Measurements from ENCODE around the gene ANO2. TPM values are rescaled to one million over a fixed set of nuclear protein-coding genes. Genes with fewer than 3 reads are reported as not detected.
"Not testable (repeated sequence)": the region's sequence is repeated elsewhere in the genome, so short reads cannot be mapped to it uniquely, and the experiment has no call there.

The ANO2 gene
- polyA plus RNA-seq, 4 donors = 0.31 to 6.2 TPM; not detected in 2

GRCh38 chr12:5827591-5827990 lies 117.5 kb downstream of the ANO2 start:
- peaks cover 0 to 3% of the 10 kb centered on the region in 2 donors for H3K9me3 ChIP-seq (ENCODE audit: control insufficient read depth in 2 of 2, insufficient read depth in 1 of 2, low read depth in 1 of 2, low read length in 1 of 2)
- DNase-seq = no peak
- peak overlapping the region in 1 of 3 donors; percentile 14 for H3K4me3 ChIP-seq (ENCODE audit: low read depth in 1 of 3, low read length in 3 of 3)
- H3K27ac ChIP-seq (ENCODE audit: low read depth in 1 of 3, low read length in 2 of 3) = no peak overlapping the region
- peaks cover 0 to 20% (median 0%) of the 10 kb centered on the region in 3 donors for H3K27me3 ChIP-seq (ENCODE audit: control insufficient read depth in 3 of 3, insufficient read depth in 3 of 3, low read length in 3 of 3)
- no peaks in the 10 kb centered on the region for H3K36me3 ChIP-seq (ENCODE audit: control insufficient read depth in 3 of 3, insufficient read depth in 2 of 3, low read depth in 1 of 3, low read length in 3 of 3)
- FAIRE-seq = no peak
- H3K4me1 ChIP-seq (ENCODE audit: control insufficient read depth in 3 of 3, insufficient read depth in 2 of 3, low read depth in 1 of 3, low read length in 2 of 3) = no peaks in the 10 kb centered on the region
- 57 to 74% (median 65%) methylated on average over 22 of the region's 22 CpGs for WGBS, 3 donors

- WGBS, 3 donors = 43 to 57% (median 48%) methylated on average over 3 of the region's 3 CpGs
- DNase-seq; H3K9me3 ChIP-seq (ENCODE audit: control insufficient read depth in 2 of 2, insufficient read depth in 1 of 2, low read depth in 1 of 2, low read length in 1 of 2); H3K27ac ChIP-seq (ENCODE audit: low read depth in 1 of 3, low read length in 2 of 3); H3K36me3 ChIP-seq (ENCODE audit: control insufficient read depth in 3 of 3, insufficient read depth in 2 of 3, low read depth in 1 of 3, low read length in 3 of 3); FAIRE-seq; H3K4me1 ChIP-seq (ENCODE audit: control insufficient read depth in 3 of 3, insufficient read depth in 2 of 3, low read depth in 1 of 3, low read length in 2 of 3); H3K4me3 ChIP-seq (ENCODE audit: low read depth in 1 of 3, low read length in 3 of 3): not testable (repeated sequence)
- H3K27me3 ChIP-seq (ENCODE audit: control insufficient read depth in 3 of 3, insufficient read depth in 3 of 3, low read length in 3 of 3) = peaks cover 0 to 17% (median 0%) of the 10 kb centered on the region in 3 donors
Observed at GRCh38 chr12:5825761-5826160, 119.3 kb downstream of the ANO2 start.

GRCh38 chr12:5818877-5819276 lies 126.2 kb downstream of the ANO2 start:
- H3K9me3 ChIP-seq (ENCODE audit: control insufficient read depth in 2 of 2, insufficient read depth in 1 of 2, low read depth in 1 of 2, low read length in 1 of 2); H3K4me1 ChIP-seq (ENCODE audit: control insufficient read depth in 3 of 3, insufficient read depth in 2 of 3, low read depth in 1 of 3, low read length in 2 of 3); H3K36me3 ChIP-seq (ENCODE audit: control insufficient read depth in 3 of 3, insufficient read depth in 2 of 3, low read depth in 1 of 3, low read length in 3 of 3); DNase-seq; H3K27me3 ChIP-seq (ENCODE audit: control insufficient read depth in 3 of 3, insufficient read depth in 3 of 3, low read length in 3 of 3); FAIRE-seq; H3K27ac ChIP-seq (ENCODE audit: low read depth in 1 of 3, low read length in 2 of 3); H3K4me3 ChIP-seq (ENCODE audit: low read depth in 1 of 3, low read length in 3 of 3): not testable (repeated sequence)
- 86 to 90% (median 90%) methylated on average over 1 of the region's 1 CpG for WGBS, 3 donors

GRCh38 chr12:5817246-5817645 lies 127.8 kb downstream of the ANO2 start:
- H3K4me1 ChIP-seq (ENCODE audit: control insufficient read depth in 3 of 3, insufficient read depth in 2 of 3, low read depth in 1 of 3, low read length in 2 of 3) = no peaks in the 10 kb centered on the region
- H3K27me3 ChIP-seq (ENCODE audit: control insufficient read depth in 3 of 3, insufficient read depth in 3 of 3, low read length in 3 of 3) = peaks cover 0 to 3% (median 0%) of the 10 kb centered on the region in 3 donors
- H3K4me3 ChIP-seq (ENCODE audit: low read depth in 1 of 3, low read length in 3 of 3) = no peak overlapping the region
- FAIRE-seq (no peak), DNase-seq (no peak)
- no peak overlapping the region for H3K27ac ChIP-seq (ENCODE audit: low read depth in 1 of 3, low read length in 2 of 3)
- peaks cover 0 to 7% of the 10 kb centered on the region in 2 donors for H3K9me3 ChIP-seq (ENCODE audit: control insufficient read depth in 2 of 2, insufficient read depth in 1 of 2, low read depth in 1 of 2, low read length in 1 of 2)
- 68 to 80% (median 77%) methylated on average over 4 of the region's 4 CpGs for WGBS, 3 donors
- no peaks in the 10 kb centered on the region for H3K36me3 ChIP-seq (ENCODE audit: control insufficient read depth in 3 of 3, insufficient read depth in 2 of 3, low read depth in 1 of 3, low read length in 3 of 3)

DNA sequence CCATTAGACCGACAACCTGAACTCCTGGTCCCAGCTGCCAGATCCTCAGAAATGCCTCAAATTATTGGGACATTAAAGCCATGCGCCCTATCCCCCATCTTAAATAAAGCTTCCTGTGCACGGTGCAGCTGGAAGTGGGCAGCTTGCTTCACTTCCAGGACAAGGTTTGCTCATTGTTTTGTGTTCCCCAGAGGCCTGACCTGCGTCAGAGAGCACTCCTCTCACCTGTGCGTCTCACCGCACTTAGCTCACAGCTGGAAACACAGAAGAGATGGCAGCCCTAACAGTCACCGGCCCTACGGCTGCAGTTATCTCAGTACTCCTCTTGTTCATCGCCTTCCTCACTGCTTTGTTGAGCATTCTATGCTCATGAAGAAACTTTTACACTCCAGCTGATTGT lies 135.5 kb downstream of the ANO2 start:
- H3K27ac ChIP-seq (ENCODE audit: low read depth in 1 of 3, low read length in 2 of 3) = no peak overlapping the region

DNA sequence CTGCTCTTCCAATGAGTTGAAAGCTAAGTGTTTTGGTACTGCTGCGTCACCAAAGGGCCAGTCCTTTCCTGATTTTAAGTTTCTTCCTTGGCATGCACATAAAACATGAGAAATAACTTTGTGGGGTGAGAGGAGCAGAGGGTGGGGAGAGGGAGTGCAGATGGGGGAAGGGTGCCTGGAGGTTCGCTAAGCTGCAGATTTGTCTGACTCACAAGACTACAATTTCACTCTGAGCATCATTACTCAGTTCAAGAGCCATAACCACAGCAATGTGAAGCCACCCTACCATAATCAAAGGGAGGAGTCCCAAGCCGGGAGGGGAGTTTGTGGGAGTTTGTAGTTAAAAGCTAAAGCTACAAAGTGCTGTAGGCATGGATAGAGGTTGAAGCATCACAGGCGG lies 136.1 kb downstream of the ANO2 start:
- H3K27me3 ChIP-seq (ENCODE audit: control insufficient read depth in 3 of 3, insufficient read depth in 3 of 3, low read length in 3 of 3) = peaks cover 0 to 4% (median 0%) of the 10 kb centered on the region in 3 donors
- FAIRE-seq = no peak
- no peak overlapping the region for H3K4me3 ChIP-seq (ENCODE audit: low read depth in 1 of 3, low read length in 3 of 3)
- no peak overlapping the region for H3K27ac ChIP-seq (ENCODE audit: low read depth in 1 of 3, low read length in 2 of 3)
- H3K4me1 ChIP-seq (ENCODE audit: control insufficient read depth in 3 of 3, insufficient read depth in 2 of 3, low read depth in 1 of 3, low read length in 2 of 3) = no peaks in the 10 kb centered on the region
- no peak for DNase-seq
- WGBS, 3 donors = 70 to 76% (median 70%) methylated on average over 4 of the region's 4 CpGs
- no peaks in the 10 kb centered on the region for H3K9me3 ChIP-seq (ENCODE audit: control insufficient read depth in 2 of 2, insufficient read depth in 1 of 2, low read depth in 1 of 2, low read length in 1 of 2)
- H3K36me3 ChIP-seq (ENCODE audit: control insufficient read depth in 3 of 3, insufficient read depth in 2 of 3, low read depth in 1 of 3, low read length in 3 of 3) = no peaks in the 10 kb centered on the region

More for the DNA sequence above, 135.5 kb downstream of the ANO2 start:
- DNase-seq = no peak
- Histone ChIP-seq H3K36me3 (ENCODE audit: control insufficient read depth in 3 of 3, insufficient read depth in 2 of 3, low read depth in 1 of 3, low read length in 3 of 3) (no peaks in the 10 kb centered on the region), H3K27me3 (ENCODE audit: control insufficient read depth in 3 of 3, insufficient read depth in 3 of 3, low read length in 3 of 3) (peaks cover 0 to 4% (median 0%) of the 10 kb centered on the region in 3 donors), H3K4me3 (ENCODE audit: low read depth in 1 of 3, low read length in 3 of 3) (no peak overlapping the region), H3K4me1 (ENCODE audit: control insufficient read depth in 3 of 3, insufficient read depth in 2 of 3, low read depth in 1 of 3, low read length in 2 of 3) (no peaks in the 10 kb centered on the region), H3K9me3 (ENCODE audit: control insufficient read depth in 2 of 2, insufficient read depth in 1 of 2, low read depth in 1 of 2, low read length in 1 of 2) (no peaks in the 10 kb centered on the region)
- 73 to 76% (median 75%) methylated on average over 9 of the region's 9 CpGs for WGBS, 3 donors
- no peak for FAIRE-seq

DNA sequence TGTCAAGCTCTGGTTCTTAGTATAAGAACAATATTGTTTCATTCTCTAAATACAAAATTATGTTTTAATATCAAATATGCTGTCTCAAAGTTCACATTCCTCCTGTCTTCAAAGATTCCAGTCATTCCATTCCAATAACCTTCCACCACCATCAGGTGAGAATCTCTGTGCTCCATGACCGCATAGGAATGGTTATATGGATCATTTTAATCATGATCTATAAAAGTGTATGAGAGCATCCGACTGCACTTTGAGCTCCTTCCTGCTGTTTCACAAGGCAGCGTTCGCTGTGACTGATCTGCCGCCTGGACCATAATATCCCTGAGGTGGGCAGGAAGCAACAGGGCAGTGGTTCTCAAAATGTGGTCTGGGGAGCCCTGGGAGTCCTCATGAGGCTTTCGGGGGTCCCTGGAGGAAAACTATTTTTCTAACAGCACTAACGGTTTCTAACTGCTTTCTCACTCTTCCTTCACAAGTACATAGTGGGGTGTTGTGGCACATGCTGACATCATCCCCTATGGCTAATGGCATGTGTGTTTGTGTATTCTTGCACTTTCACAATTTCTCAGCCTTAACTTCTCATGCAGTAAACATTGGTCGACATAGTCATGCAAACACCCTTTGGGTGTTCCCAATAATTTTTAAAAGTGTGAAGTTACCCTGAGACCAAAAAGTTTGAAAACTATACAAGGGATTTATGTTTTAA lies 137.4 kb downstream of the ANO2 start:
- no peaks in the 10 kb centered on the region for H3K9me3 ChIP-seq (ENCODE audit: control insufficient read depth in 2 of 2, insufficient read depth in 1 of 2, low read depth in 1 of 2, low read length in 1 of 2)
- H3K4me1 ChIP-seq (ENCODE audit: control insufficient read depth in 3 of 3, insufficient read depth in 2 of 3, low read depth in 1 of 3, low read length in 2 of 3) = no peaks in the 10 kb centered on the region
- no peaks in the 10 kb centered on the region for H3K36me3 ChIP-seq (ENCODE audit: control insufficient read depth in 3 of 3, insufficient read depth in 2 of 3, low read depth in 1 of 3, low read length in 3 of 3)
- FAIRE-seq (no peak), DNase-seq (no peak)
- peaks cover 0 to 4% (median 0%) of the 10 kb centered on the region in 3 donors for H3K27me3 ChIP-seq (ENCODE audit: control insufficient read depth in 3 of 3, insufficient read depth in 3 of 3, low read length in 3 of 3)
- no peak overlapping the region for H3K27ac ChIP-seq (ENCODE audit: low read depth in 1 of 3, low read length in 2 of 3)
- no peak overlapping the region for H3K4me3 ChIP-seq (ENCODE audit: low read depth in 1 of 3, low read length in 3 of 3)
- WGBS, 3 donors = 50 to 63% (median 63%) methylated on average over 8 of the region's 8 CpGs

DNA sequence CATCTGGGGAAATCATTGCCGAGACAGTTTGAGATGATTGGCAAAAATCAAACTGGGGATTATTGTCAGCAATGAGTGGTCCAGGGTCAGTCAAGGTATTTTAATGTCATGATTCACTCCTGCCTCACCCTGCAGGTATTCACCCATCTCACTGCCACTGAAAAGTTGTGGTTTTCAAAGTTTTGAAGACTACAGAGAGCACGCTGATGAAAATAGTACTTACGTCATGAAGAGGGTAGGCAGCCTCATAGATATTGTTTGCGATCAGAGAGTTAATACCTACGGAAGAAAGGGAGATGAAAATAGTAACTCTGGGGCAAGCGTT lies 138.0 kb downstream of the ANO2 start:
- H3K36me3 ChIP-seq (ENCODE audit: control insufficient read depth in 3 of 3, insufficient read depth in 2 of 3, low read depth in 1 of 3, low read length in 3 of 3) = no peaks in the 10 kb centered on the region
- H3K9me3 ChIP-seq (ENCODE audit: control insufficient read depth in 2 of 2, insufficient read depth in 1 of 2, low read depth in 1 of 2, low read length in 1 of 2) = no peaks in the 10 kb centered on the region
- DNase-seq (no peak), FAIRE-seq (no peak)
- peaks cover 0 to 4% (median 0%) of the 10 kb centered on the region in 3 donors for H3K27me3 ChIP-seq (ENCODE audit: control insufficient read depth in 3 of 3, insufficient read depth in 3 of 3, low read length in 3 of 3)
- H3K4me3 ChIP-seq (ENCODE audit: low read depth in 1 of 3, low read length in 3 of 3) = no peak overlapping the region
- 82 to 89% (median 86%) methylated on average over 6 of the region's 6 CpGs for WGBS, 3 donors
- H3K4me1 ChIP-seq (ENCODE audit: control insufficient read depth in 3 of 3, insufficient read depth in 2 of 3, low read depth in 1 of 3, low read length in 2 of 3) = no peaks in the 10 kb centered on the region
- no peak overlapping the region for H3K27ac ChIP-seq (ENCODE audit: low read depth in 1 of 3, low read length in 2 of 3)

All from small intestine (tissue), 7 donors.